NCI-H2107 treated with DMSO at 0.1 percent for 48 hours (cell line): ENCODE measurements around the gene ZNF567.
"Not testable (repeated sequence)": the region's sequence is repeated elsewhere in the genome, so short reads cannot be mapped to it uniquely, and the experiment has no call there.

Experiments used
- DNase-seq: peaks from one replicate; lab custom pipeline; 2025; ENCODE audit not compliant: unreplicated experiment; lab: John Stamatoyannopoulos, UW

The ZNF567 gene

GRCh38 chr19:36687214-36688056, at the start of gene ZNF567:
TSS of gene ZNF567 (plus strand) at chr19:36687612. CDS start at chr19:36694868, 7,256 bp downstream.
- DNase-seq, result peak; percentile 85

- no peak for DNase-seq
Observed at GRCh38 chr19:36638862-36639510, 48.4 kb upstream of the ZNF567 start.

GRCh38 chr19:36646746-36647145, 40.7 kb upstream of the ZNF567 start:
- DNase-seq, result no peak

GRCh38 chr19:36652958-36653357, 34.5 kb upstream of the ZNF567 start:
- no peak for DNase-seq

GRCh38 chr19:36665832-36666231, 21.6 kb upstream of the ZNF567 start:
- DNase-seq, result no peak

- DNase-seq, result no peak
Observed at GRCh38 chr19:36668646-36669045, 18.8 kb upstream of the ZNF567 start.

GRCh38 chr19:36672368-36672767, 15.0 kb upstream of the ZNF567 start:
- DNase-seq, result no peak

GRCh38 chr19:36674201-36674600, 13.2 kb upstream of the ZNF567 start:
- DNase-seq, result no peak

GRCh38 chr19:36679455-36679854, 8.0 kb upstream of the ZNF567 start:
- DNase-seq, result no peak

GRCh38 chr19:36685835-36686234, 1.6 kb upstream of the ZNF567 start:
- no peak for DNase-seq

GRCh38 chr19:36686365-36687213, 823 bp upstream of the ZNF567 start:
- no peak for DNase-seq

- DNase-seq, result no peak
Observed at GRCh38 chr19:36688058-36688457, 646 bp downstream of the ZNF567 start.

- DNase-seq, result no peak
Observed at GRCh38 chr19:36707134-36707533, 19.7 kb downstream of the ZNF567 start.

GRCh38 chr19:36709423-36709822, 22.0 kb downstream of the ZNF567 start:
- no peak for DNase-seq

GRCh38 chr19:36719687-36720556, 32.5 kb downstream of the ZNF567 start:
- no peak for DNase-seq

GRCh38 chr19:36736166-36736565, 48.8 kb downstream of the ZNF567 start:
- DNase-seq, result not testable (repeated sequence)

GRCh38 chr19:36745870-36746269, 58.5 kb downstream of the ZNF567 start:
- DNase-seq, result no peak

- no peak for DNase-seq
Observed at GRCh38 chr19:36747750-36748149, 60.3 kb downstream of the ZNF567 start.

GRCh38 chr19:36748431-36749275, 61.2 kb downstream of the ZNF567 start:
- no peak for DNase-seq

- not testable (repeated sequence) for DNase-seq
Observed at GRCh38 chr19:36749613-36750012, 62.2 kb downstream of the ZNF567 start.
